Pulmonary artery endothelial cell (primary cell): ENCODE results near the gene FAM83F. TPM values are rescaled to one million over a fixed set of nuclear protein-coding genes. Genes with fewer than 3 reads are reported as not detected.
"Not testable (repeated sequence)": the region's sequence is repeated elsewhere in the genome, so short reads cannot be mapped to it uniquely, and the experiment has no call there.

Source experiments
- DNase-seq: peaks from one replicate; pipeline ENCODE4 v3.0.0-alpha.2; 2011; ENCODE audit warnings: low read depth, low spot score
- total RNA-seq: library from RNA; depleted of rRNA; stranded (reverse); fragments of >200 nt; gene quantifications from 2 replicates; pipeline ENCODE4 v1.2.3, GENCODE V29; 2014

FAM83F gene
- total RNA-seq, result 0.04 TPM in 1 of 2 replicates, not detected in the other

GRCh38 chr22:39994566-39995392 lies at the start of gene FAM83F:
FAM83F (plus strand) TSS chr22:39994954; CDS start chr22:39995043, 89 bp downstream.
- DNase-seq, result no peak

GRCh38 chr22:39946126-39946502 lies 48.6 kb upstream of the FAM83F start:
- DNase-seq, result no peak

GRCh38 chr22:39946503-39947219 lies 48.1 kb upstream of the FAM83F start:
- DNase-seq, result no peak

GRCh38 chr22:39947220-39948216 lies 47.2 kb upstream of the FAM83F start:
- DNase-seq, result no peak

GRCh38 chr22:39949964-39950737 lies 44.6 kb upstream of the FAM83F start:
- DNase-seq, result no peak

- not testable (repeated sequence) for DNase-seq
These were observed 43.0 kb upstream of the FAM83F start for GRCh38 chr22:39951603-39952293.

- DNase-seq, result no peak
These were observed 42.4 kb upstream of the FAM83F start for GRCh38 chr22:39952347-39952746.

GRCh38 chr22:39953101-39953500 lies 41.7 kb upstream of the FAM83F start:
- DNase-seq, result no peak

- DNase-seq, result no peak
These were observed 40.1 kb upstream of the FAM83F start for GRCh38 chr22:39954584-39955055.

- no peak for DNase-seq
These were observed 39.1 kb upstream of the FAM83F start for GRCh38 chr22:39955675-39956074.

- DNase-seq, result no peak
These were observed 37.7 kb upstream of the FAM83F start for GRCh38 chr22:39956932-39957664.

GRCh38 chr22:39958009-39958711 lies 36.6 kb upstream of the FAM83F start:
- DNase-seq, result no peak

GRCh38 chr22:39958949-39959639 lies 35.7 kb upstream of the FAM83F start:
- DNase-seq, result no peak

- DNase-seq, result peak; percentile 33
These were observed 34.9 kb upstream of the FAM83F start, which contains the start of gene TMA7B for GRCh38 chr22:39959640-39960447. TMA7B (plus strand) TSS chr22:39960397; CDS start chr22:39964375, 3,978 bp downstream.

- no peak for DNase-seq
These were observed 33.7 kb upstream of the FAM83F start for GRCh38 chr22:39960791-39961746.

GRCh38 chr22:39962071-39962470 lies 32.7 kb upstream of the FAM83F start:
- no peak for DNase-seq
